LNCaP clone FGC (cell line): ENCODE measurements around the gene PTPRR.

Experiments used
- DNase-seq: peaks from one replicate; pipeline ENCODE4 v3.0.0-alpha.2; 2011; ENCODE audit warnings: low read depth
- H3K4me3 ChIP-seq: 2 replicates; pipeline ENCODE4 v1.5.1; 2011; ENCODE audit warnings: mild to moderate bottlenecking, low read depth, low read length, control low read depth
- CTCF ChIP-seq: IDR thresholded peaks from 2 replicates; pipeline ENCODE4 v1.5.1; 2012; ENCODE audit warnings: mild to moderate bottlenecking; ENCODE audit not compliant: control insufficient read depth, insufficient read depth; ENCODE audit errors: extremely low read depth

The PTPRR gene

DNA sequence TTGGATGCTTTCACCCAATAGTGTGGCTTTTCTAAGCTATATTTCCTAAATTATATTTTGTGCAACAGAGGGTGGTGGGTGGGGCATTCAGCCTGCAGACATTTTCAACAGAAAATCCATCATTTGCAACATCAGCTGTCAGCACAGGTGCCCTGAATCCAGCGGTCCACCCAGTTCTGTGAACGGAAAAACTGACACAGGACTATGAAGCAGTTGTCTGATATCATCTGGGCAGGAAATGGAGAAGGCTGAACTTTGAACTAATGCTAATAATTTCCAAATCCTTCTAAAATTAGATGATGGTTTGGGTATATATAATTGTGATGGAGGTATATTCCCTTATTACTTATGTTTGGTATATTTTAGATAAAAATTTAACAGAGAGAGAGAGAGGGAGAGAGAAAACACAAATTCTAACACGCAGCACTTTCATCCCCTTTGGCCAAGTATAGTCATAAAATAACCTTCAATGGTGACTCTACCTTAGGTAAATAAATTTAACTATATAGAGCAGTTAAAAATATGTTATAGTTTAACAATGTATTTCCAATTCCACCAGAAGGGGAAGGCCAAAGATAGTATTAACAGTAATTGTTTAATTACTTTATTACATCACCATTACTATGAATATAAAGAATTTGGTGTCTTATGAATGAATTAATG, 225.0 kb downstream of the PTPRR start:
- H3K4me3 ChIP-seq = no peak overlapping the region
- DNase-seq = no peak
- no peak for TF ChIP-seq CTCF

- peak; percentile 58 for TF ChIP-seq CTCF
- no peak overlapping the region for H3K4me3 ChIP-seq
- no peak for DNase-seq
These were observed 227.8 kb downstream of the PTPRR start for GRCh38 chr12:70692681-70693288.

DNA sequence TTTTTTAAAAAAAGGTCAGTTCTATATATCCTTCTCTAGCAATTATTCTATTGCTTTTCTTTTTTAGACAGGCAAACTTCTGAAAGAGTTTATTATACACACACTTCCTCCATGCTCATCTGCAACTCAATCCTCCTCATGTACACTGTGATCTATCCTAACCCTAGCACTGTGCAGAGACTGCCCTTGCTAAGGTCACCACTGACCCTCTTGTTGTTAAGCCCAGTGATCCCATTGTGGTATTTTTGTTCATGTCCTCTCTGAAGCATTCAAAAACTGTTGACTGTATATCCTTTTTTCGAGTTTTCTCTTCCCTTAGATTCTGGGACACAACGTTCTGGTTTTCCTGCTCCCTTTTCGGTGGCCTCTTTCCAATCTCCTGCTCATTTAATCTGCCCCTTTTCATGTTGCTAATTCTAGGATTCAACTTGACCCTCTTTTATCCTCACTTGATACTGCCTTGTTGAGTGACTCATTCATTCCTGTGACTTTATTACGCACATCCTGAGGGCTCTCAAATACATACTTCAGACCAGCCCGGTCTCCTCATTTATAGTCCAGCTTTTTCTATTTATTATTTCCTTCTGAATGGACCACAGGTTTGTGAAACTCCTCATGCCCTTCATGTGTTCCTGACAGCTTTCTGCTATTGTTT, 229.4 kb downstream of the PTPRR start:
- no peak for TF ChIP-seq CTCF
- H3K4me3 ChIP-seq = no peak overlapping the region
- DNase-seq = no peak

- no peak for DNase-seq
- H3K4me3 ChIP-seq = no peak overlapping the region
- no peak for TF ChIP-seq CTCF
These were observed 233.6 kb downstream of the PTPRR start for GRCh38 chr12:70686907-70687306.

GRCh38 chr12:70686299-70686698, 234.2 kb downstream of the PTPRR start:
- TF ChIP-seq CTCF = no peak
- H3K4me3 ChIP-seq = no peak overlapping the region
- DNase-seq = no peak

DNA sequence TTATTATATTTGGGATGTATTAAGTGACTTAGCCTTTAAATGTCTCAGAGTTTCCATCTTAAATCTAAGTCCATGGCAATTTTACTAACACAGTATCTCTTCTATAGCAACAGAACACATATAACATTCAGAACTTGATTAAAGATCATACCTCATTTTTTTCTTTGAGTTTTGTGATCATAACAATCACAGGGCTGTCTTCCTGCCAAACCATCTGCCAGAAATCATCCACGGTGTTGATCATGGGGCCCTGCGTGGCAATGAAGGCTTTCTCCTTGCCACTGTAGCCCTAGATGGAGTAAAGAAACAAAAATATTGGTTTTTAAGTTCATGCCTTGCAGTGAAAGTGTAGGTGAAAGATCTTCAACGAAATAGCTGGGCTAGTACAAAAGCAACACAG, 236.6 kb downstream of the PTPRR start:
- no peak for DNase-seq
- no peak overlapping the region for H3K4me3 ChIP-seq
- TF ChIP-seq CTCF = no peak
